HepG2 (cell line): ENCODE data around the gene OR8G1.

ENCODE experiments used
- ATAD3A ChIP-seq: sonication (generic); formaldehyde crosslinking; IDR thresholded peaks from 2 replicates; pipeline ENCODE4 v1.4.0; 2020; ENCODE audit warnings: missing genetic modification reagents
- FIP1L1 ChIP-seq: fragments of 200-400 bp; formaldehyde crosslinking; IDR thresholded peaks from 2 replicates; pipeline ENCODE4 v1.6.1; 2018; ENCODE audit warnings: low read depth, mild to moderate bottlenecking, low read length, moderate library complexity, borderline replicate concordance; ENCODE audit not compliant: insufficient read depth
- GATAD2A ChIP-seq: IDR thresholded peaks from 2 replicates; pipeline ENCODE4 v1.6.1; 2016
- POLR2A ChIP-seq, 2 experiments: IDR thresholded peaks; 2 replicates each; pipeline ENCODE4 v1.6.1; 2011; ENCODE audit warnings: low read depth in 2 of 2, low read length in 2 of 2, mild to moderate bottlenecking in 1 of 2, moderate library complexity in 1 of 2; ENCODE audit not compliant: insufficient read depth in 1 of 2
- POLR2AphosphoS5 ChIP-seq: IDR thresholded peaks from 2 replicates; pipeline ENCODE4 v1.6.1; 2012; ENCODE audit warnings: low read depth, low read length
- RAD21 ChIP-seq: fragments of 450-650 bp; formaldehyde crosslinking; IDR thresholded peaks from 2 replicates; pipeline ENCODE4 v1.5.0; 2020; ENCODE audit warnings: mild to moderate bottlenecking
- TAF1 ChIP-seq: sonication (generic); formaldehyde crosslinking; IDR thresholded peaks from 2 replicates; pipeline ENCODE4 v1.4.0; 2020; ENCODE audit warnings: missing genetic modification reagents
- ZNF350 ChIP-seq: sonication (generic); formaldehyde crosslinking; IDR thresholded peaks from 2 replicates; pipeline ENCODE4 v1.4.0; 2020; ENCODE audit warnings: mild to moderate bottlenecking, low read depth, missing genetic modification reagents, borderline replicate concordance
- TF ChIP-seq, protein P1 (sequence below): sonication (generic); formaldehyde crosslinking; IDR thresholded peaks from 2 replicates; pipeline ENCODE4 v1.5.0; 2020; ENCODE audit warnings: mild to moderate bottlenecking, missing genetic modification reagents, moderate library complexity
- TF ChIP-seq, protein P2 (sequence below): sonication (generic); formaldehyde crosslinking; IDR thresholded peaks from 2 replicates; pipeline ENCODE4 v1.4.0; 2020; ENCODE audit warnings: missing genetic modification reagents
- TF ChIP-seq, protein P3 (sequence below): sonication (generic); formaldehyde crosslinking; IDR thresholded peaks from 2 replicates; pipeline ENCODE4 v1.5.0; 2020; ENCODE audit warnings: missing genetic modification reagents
- TF ChIP-seq, protein P4 (sequence below): sonication (generic); formaldehyde crosslinking; IDR thresholded peaks from 2 replicates; pipeline ENCODE4 v1.4.0; 2020; ENCODE audit warnings: mild to moderate bottlenecking, missing genetic modification reagents
- TF ChIP-seq, protein P5 (sequence below): sonication (generic); formaldehyde crosslinking; IDR thresholded peaks from 2 replicates; pipeline ENCODE4; 2020; ENCODE audit warnings: missing genetic modification reagents, mild to moderate bottlenecking, borderline replicate concordance
- TF ChIP-seq, protein P6 (sequence below): conservative IDR thresholded peaks from 2 replicates; pipeline ENCODE4 v1.6.1; 2018; ENCODE audit warnings: missing genetic modification reagents

DNA sequence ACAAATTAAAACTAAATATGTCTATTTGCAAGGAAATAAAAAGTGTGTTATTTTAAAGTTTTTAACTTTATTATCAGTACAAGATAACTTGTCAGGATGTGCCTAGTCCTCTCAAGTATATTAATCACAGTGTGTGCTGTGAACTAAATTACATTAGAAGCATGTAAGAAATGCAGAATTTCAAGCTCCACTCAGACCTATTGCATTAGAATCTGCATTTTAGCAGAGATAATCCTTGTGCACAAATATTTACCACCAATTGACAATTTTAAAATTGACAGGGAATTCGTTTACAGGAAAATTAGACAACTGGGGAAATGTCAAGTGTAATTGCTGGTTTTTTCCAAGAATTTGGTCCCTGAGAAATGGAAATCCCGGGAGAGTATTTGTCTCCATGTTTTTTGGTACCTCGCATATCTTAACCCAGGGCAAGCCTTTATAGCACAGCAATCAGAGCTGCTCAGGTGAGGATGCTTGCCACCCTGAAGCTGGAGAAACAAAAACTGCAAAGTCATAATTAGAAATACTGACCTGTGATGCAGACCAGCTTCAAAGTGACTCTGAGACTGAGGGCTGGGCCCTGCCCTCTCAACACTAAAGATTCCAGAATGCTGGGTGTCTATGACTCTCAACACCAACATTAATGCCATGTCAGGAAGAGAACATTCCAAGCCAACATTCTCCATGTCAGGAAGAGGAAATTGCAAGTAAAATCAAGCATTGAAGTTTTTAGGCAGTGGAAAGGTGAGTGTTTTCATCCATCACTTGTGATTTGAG is at the start of gene OR8G1:
- no peak for TF ChIP-seq ATAD3A (CRISPR knock-in tag)
- no peak for TF ChIP-seq ZNF350 (CRISPR knock-in tag)
- TF ChIP-seq, protein P1, sequence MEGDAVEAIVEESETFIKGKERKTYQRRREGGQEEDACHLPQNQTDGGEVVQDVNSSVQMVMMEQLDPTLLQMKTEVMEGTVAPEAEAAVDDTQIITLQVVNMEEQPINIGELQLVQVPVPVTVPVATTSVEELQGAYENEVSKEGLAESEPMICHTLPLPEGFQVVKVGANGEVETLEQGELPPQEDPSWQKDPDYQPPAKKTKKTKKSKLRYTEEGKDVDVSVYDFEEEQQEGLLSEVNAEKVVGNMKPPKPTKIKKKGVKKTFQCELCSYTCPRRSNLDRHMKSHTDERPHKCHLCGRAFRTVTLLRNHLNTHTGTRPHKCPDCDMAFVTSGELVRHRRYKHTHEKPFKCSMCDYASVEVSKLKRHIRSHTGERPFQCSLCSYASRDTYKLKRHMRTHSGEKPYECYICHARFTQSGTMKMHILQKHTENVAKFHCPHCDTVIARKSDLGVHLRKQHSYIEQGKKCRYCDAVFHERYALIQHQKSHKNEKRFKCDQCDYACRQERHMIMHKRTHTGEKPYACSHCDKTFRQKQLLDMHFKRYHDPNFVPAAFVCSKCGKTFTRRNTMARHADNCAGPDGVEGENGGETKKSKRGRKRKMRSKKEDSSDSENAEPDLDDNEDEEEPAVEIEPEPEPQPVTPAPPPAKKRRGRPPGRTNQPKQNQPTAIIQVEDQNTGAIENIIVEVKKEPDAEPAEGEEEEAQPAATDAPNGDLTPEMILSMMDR (CRISPR knock-in tag): no peak
- TF ChIP-seq, protein P2, sequence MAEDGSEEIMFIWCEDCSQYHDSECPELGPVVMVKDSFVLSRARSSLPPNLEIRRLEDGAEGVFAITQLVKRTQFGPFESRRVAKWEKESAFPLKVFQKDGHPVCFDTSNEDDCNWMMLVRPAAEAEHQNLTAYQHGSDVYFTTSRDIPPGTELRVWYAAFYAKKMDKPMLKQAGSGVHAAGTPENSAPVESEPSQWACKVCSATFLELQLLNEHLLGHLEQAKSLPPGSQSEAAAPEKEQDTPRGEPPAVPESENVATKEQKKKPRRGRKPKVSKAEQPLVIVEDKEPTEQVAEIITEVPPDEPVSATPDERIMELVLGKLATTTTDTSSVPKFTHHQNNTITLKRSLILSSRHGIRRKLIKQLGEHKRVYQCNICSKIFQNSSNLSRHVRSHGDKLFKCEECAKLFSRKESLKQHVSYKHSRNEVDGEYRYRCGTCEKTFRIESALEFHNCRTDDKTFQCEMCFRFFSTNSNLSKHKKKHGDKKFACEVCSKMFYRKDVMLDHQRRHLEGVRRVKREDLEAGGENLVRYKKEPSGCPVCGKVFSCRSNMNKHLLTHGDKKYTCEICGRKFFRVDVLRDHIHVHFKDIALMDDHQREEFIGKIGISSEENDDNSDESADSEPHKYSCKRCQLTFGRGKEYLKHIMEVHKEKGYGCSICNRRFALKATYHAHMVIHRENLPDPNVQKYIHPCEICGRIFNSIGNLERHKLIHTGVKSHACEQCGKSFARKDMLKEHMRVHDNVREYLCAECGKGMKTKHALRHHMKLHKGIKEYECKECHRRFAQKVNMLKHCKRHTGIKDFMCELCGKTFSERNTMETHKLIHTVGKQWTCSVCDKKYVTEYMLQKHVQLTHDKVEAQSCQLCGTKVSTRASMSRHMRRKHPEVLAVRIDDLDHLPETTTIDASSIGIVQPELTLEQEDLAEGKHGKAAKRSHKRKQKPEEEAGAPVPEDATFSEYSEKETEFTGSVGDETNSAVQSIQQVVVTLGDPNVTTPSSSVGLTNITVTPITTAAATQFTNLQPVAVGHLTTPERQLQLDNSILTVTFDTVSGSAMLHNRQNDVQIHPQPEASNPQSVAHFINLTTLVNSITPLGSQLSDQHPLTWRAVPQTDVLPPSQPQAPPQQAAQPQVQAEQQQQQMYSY (CRISPR knock-in tag): no peak
- TF ChIP-seq GATAD2A (CRISPR knock-in tag): no peak
- TF ChIP-seq, protein P3, sequence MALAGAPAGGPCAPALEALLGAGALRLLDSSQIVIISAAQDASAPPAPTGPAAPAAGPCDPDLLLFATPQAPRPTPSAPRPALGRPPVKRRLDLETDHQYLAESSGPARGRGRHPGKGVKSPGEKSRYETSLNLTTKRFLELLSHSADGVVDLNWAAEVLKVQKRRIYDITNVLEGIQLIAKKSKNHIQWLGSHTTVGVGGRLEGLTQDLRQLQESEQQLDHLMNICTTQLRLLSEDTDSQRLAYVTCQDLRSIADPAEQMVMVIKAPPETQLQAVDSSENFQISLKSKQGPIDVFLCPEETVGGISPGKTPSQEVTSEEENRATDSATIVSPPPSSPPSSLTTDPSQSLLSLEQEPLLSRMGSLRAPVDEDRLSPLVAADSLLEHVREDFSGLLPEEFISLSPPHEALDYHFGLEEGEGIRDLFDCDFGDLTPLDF (CRISPR knock-in tag): no peak
- TF ChIP-seq RAD21 (CRISPR knock-in tag): no peak
- TF ChIP-seq TAF1 (CRISPR knock-in tag): no peak
- TF ChIP-seq POLR2AphosphoS5: no peak
- no peak for TF ChIP-seq POLR2A (IDR thresholded peaks at IDR 0.05; ENCODE audit: insufficient read depth in 1 of 2, low read depth in 2 of 2, low read length in 2 of 2)
- TF ChIP-seq, protein P4, sequence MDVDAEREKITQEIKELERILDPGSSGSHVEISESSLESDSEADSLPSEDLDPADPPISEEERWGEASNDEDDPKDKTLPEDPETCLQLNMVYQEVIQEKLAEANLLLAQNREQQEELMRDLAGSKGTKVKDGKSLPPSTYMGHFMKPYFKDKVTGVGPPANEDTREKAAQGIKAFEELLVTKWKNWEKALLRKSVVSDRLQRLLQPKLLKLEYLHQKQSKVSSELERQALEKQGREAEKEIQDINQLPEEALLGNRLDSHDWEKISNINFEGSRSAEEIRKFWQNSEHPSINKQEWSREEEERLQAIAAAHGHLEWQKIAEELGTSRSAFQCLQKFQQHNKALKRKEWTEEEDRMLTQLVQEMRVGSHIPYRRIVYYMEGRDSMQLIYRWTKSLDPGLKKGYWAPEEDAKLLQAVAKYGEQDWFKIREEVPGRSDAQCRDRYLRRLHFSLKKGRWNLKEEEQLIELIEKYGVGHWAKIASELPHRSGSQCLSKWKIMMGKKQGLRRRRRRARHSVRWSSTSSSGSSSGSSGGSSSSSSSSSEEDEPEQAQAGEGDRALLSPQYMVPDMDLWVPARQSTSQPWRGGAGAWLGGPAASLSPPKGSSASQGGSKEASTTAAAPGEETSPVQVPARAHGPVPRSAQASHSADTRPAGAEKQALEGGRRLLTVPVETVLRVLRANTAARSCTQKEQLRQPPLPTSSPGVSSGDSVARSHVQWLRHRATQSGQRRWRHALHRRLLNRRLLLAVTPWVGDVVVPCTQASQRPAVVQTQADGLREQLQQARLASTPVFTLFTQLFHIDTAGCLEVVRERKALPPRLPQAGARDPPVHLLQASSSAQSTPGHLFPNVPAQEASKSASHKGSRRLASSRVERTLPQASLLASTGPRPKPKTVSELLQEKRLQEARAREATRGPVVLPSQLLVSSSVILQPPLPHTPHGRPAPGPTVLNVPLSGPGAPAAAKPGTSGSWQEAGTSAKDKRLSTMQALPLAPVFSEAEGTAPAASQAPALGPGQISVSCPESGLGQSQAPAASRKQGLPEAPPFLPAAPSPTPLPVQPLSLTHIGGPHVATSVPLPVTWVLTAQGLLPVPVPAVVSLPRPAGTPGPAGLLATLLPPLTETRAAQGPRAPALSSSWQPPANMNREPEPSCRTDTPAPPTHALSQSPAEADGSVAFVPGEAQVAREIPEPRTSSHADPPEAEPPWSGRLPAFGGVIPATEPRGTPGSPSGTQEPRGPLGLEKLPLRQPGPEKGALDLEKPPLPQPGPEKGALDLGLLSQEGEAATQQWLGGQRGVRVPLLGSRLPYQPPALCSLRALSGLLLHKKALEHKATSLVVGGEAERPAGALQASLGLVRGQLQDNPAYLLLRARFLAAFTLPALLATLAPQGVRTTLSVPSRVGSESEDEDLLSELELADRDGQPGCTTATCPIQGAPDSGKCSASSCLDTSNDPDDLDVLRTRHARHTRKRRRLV (CRISPR knock-in tag): no peak
- TF ChIP-seq, protein P5, sequence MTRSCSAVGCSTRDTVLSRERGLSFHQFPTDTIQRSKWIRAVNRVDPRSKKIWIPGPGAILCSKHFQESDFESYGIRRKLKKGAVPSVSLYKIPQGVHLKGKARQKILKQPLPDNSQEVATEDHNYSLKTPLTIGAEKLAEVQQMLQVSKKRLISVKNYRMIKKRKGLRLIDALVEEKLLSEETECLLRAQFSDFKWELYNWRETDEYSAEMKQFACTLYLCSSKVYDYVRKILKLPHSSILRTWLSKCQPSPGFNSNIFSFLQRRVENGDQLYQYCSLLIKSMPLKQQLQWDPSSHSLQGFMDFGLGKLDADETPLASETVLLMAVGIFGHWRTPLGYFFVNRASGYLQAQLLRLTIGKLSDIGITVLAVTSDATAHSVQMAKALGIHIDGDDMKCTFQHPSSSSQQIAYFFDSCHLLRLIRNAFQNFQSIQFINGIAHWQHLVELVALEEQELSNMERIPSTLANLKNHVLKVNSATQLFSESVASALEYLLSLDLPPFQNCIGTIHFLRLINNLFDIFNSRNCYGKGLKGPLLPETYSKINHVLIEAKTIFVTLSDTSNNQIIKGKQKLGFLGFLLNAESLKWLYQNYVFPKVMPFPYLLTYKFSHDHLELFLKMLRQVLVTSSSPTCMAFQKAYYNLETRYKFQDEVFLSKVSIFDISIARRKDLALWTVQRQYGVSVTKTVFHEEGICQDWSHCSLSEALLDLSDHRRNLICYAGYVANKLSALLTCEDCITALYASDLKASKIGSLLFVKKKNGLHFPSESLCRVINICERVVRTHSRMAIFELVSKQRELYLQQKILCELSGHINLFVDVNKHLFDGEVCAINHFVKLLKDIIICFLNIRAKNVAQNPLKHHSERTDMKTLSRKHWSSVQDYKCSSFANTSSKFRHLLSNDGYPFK (CRISPR knock-in tag): no peak
- TF ChIP-seq FIP1L1: no peak
- TF ChIP-seq, protein P6, sequence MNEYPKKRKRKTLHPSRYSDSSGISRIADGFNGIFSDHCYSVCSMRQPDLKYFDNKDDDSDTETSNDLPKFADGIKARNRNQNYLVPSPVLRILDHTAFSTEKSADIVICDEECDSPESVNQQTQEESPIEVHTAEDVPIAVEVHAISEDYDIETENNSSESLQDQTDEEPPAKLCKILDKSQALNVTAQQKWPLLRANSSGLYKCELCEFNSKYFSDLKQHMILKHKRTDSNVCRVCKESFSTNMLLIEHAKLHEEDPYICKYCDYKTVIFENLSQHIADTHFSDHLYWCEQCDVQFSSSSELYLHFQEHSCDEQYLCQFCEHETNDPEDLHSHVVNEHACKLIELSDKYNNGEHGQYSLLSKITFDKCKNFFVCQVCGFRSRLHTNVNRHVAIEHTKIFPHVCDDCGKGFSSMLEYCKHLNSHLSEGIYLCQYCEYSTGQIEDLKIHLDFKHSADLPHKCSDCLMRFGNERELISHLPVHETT (CRISPR knock-in tag): no peak
